Neural cell (in vitro differentiated cells): Measurements from ENCODE around the gene JAK3. TPM values are rescaled to one million over a fixed set of nuclear protein-coding genes. Genes with fewer than 3 reads are reported as not detected.

Experiments
- H2AFZ ChIP-seq: fragments of 200-600, 300-800 bp; sonication (generic), shearing (Covaris generic); 2 replicates; pipeline ENCODE4 v1.6.0; 2014; ENCODE audit warnings: low read depth, mild to moderate bottlenecking, antibody characterized with exemption, low read length, moderate library complexity
- H3F3A ChIP-seq: fragments of 200-600 bp; shearing (Covaris generic); 2 replicates; pipeline ENCODE4 v1.6.1; 2016; ENCODE audit warnings: mild to moderate bottlenecking, moderate library complexity, mixed read lengths, antibody characterized with exemption, low read length; ENCODE audit not compliant: insufficient read depth, poor library complexity, severe bottlenecking
- H3K27ac ChIP-seq: fragments of 200-600, 300-800 bp; sonication (generic), shearing (Covaris generic); 2 replicates; pipeline ENCODE4 v1.5.1; 2014; ENCODE audit warnings: mild to moderate bottlenecking, low read length, moderate library complexity
- H3K27me3 ChIP-seq: fragments of 300-800, 200-600 bp; sonication (generic), shearing (Covaris generic); 2 replicates; pipeline ENCODE4 v1.6.0; 2014; ENCODE audit warnings: mild to moderate bottlenecking, low read depth, low read length, moderate library complexity; ENCODE audit not compliant: insufficient read depth
- H3K36me3 ChIP-seq: fragments of 300-800, 200-600 bp; sonication (generic), shearing (Covaris generic); 2 replicates; pipeline ENCODE4 v1.5.1; 2014; ENCODE audit warnings: mild to moderate bottlenecking, antibody characterized with exemption, low read length, moderate library complexity; ENCODE audit not compliant: insufficient read depth
- H3K4me2 ChIP-seq: fragments of 300-800, 200-600 bp; sonication (generic), shearing (Covaris generic); 2 replicates; pipeline ENCODE4 v1.6.0; 2014; ENCODE audit warnings: mild to moderate bottlenecking, low read length
- H3K4me3 ChIP-seq: fragments of 300-800, 200-600 bp; sonication (generic), shearing (Covaris generic); 2 replicates; pipeline ENCODE4 v1.5.1; 2014; ENCODE audit warnings: mild to moderate bottlenecking, low read length, moderate library complexity
- H3K79me2 ChIP-seq: fragments of 200-600 bp; shearing (Covaris generic); replicated peaks from 2 replicates; pipeline ENCODE4 v1.6.0; 2014; ENCODE audit warnings: mild to moderate bottlenecking, low read length, moderate library complexity; ENCODE audit not compliant: insufficient read depth
- H3K9ac ChIP-seq: fragments of 300-800, 200-600 bp; sonication (generic), shearing (Covaris generic); 2 replicates; pipeline ENCODE4 v1.6.1; 2016; ENCODE audit warnings: mild to moderate bottlenecking, low read length, mixed read lengths
- H3K9me2 ChIP-seq: fragments of 200-600 bp; shearing (Covaris generic); 2 replicates; pipeline ENCODE4 v1.6.1; 2016; ENCODE audit warnings: mild to moderate bottlenecking, low read length, mixed read lengths; ENCODE audit not compliant: insufficient read depth
- H3K9me3 ChIP-seq: fragments of 200-600, 300-800 bp; sonication (generic), shearing (Covaris generic); 2 replicates; pipeline ENCODE4 v1.6.1; 2016; ENCODE audit warnings: mild to moderate bottlenecking, mixed run types, low read length, moderate library complexity, mixed read lengths
- H4K20me1 ChIP-seq: fragments of 200-600 bp; shearing (Covaris generic); 2 replicates; pipeline ENCODE4 v1.6.1; 2016; ENCODE audit warnings: mild to moderate bottlenecking, mixed run types; ENCODE audit not compliant: insufficient read depth
- CTCF ChIP-seq: fragments of 450-650 bp; IDR thresholded peaks from 2 replicates; pipeline ENCODE4 v1.5.1; 2014; ENCODE audit warnings: antibody characterized with exemption, mild to moderate bottlenecking, moderate library complexity; ENCODE audit not compliant: poor library complexity, severe bottlenecking
- EP300 ChIP-seq: fragments of 450-650 bp; conservative IDR thresholded peaks from 2 replicates; pipeline ENCODE4 v1.6.1; 2014; ENCODE audit warnings: antibody characterized with exemption, mild to moderate bottlenecking, moderate library complexity; ENCODE audit not compliant: poor library complexity, severe bottlenecking
- EZH2 ChIP-seq: fragments of 200-600, 300-800 bp; shearing (Covaris generic), sonication (generic); IDR thresholded peaks from 2 replicates; pipeline ENCODE4 v1.6.1; 2014; ENCODE audit warnings: antibody characterized with exemption, low read length, borderline replicate concordance, mild to moderate bottlenecking; ENCODE audit not compliant: insufficient read depth, poor library complexity, severe bottlenecking
- MXI1 ChIP-seq: fragments of 450-650 bp; conservative IDR thresholded peaks from 2 replicates; pipeline ENCODE4 v1.6.1; 2014; ENCODE audit warnings: antibody characterized with exemption, mild to moderate bottlenecking; ENCODE audit not compliant: poor library complexity, severe bottlenecking
- POLR2AphosphoS5 ChIP-seq: IDR thresholded peaks from 2 replicates; pipeline ENCODE4 v1.6.1; 2012
- RAD21 ChIP-seq: fragments of 450-650 bp; conservative IDR thresholded peaks from 2 replicates; pipeline ENCODE4 v1.6.1; 2014; ENCODE audit warnings: antibody characterized with exemption, mild to moderate bottlenecking, moderate library complexity
- REST ChIP-seq: IDR thresholded peaks from 2 replicates; pipeline ENCODE4 v1.6.1; 2012; ENCODE audit warnings: borderline replicate concordance
- SMC3 ChIP-seq: fragments of 450-650 bp; conservative IDR thresholded peaks from 2 replicates; pipeline ENCODE4 v1.6.1; 2014; ENCODE audit warnings: antibody characterized with exemption, mild to moderate bottlenecking, moderate library complexity; ENCODE audit not compliant: poor library complexity
- TAF1 ChIP-seq: IDR thresholded peaks from 2 replicates; pipeline ENCODE4 v1.6.1; 2012; ENCODE audit warnings: low read depth
- polyA plus RNA-seq: library from polyadenylated mRNA; depleted of rRNA; stranded (reverse); fragments of >200 nt; gene quantifications from 2 replicates; pipeline ENCODE4 v1.2.3, GENCODE V29; 2014

JAK3 gene
- polyA plus RNA-seq, 1 donor from 2014 or later = 0.11 TPM

- Histone ChIP-seq H3K9me3 (no peaks in the 10 kb centered on the region), H3K9me2 (no peaks in the 10 kb centered on the region), H3F3A (no peaks in the 10 kb centered on the region), H4K20me1 (no peaks in the 10 kb centered on the region), H2AFZ (no peak overlapping the region), H3K4me3 (no peak overlapping the region), H3K27ac (no peak overlapping the region), H3K9ac (no peak overlapping the region), H3K36me3 (no peaks in the 10 kb centered on the region), H3K27me3 (no peaks in the 10 kb centered on the region), H3K4me2 (no peak overlapping the region), H3K79me2 (no peaks in the 10 kb centered on the region)
- no peak for TF ChIP-seq CTCF
- no peak for TF ChIP-seq MXI1
- no peak for TF ChIP-seq REST
- no peak for TF ChIP-seq POLR2AphosphoS5
- TF ChIP-seq RAD21 = no peak
- TF ChIP-seq SMC3 = no peak
- TF ChIP-seq TAF1 = no peak
- TF ChIP-seq EP300 = no peak
- TF ChIP-seq EZH2 = no peak
These were observed 36.1 kb downstream of the JAK3 start for GRCh38 chr19:17811681-17812080.

- Histone ChIP-seq H3F3A (no peaks in the 10 kb centered on the region), H2AFZ (no peak overlapping the region), H3K36me3 (no peaks in the 10 kb centered on the region), H3K27me3 (no peaks in the 10 kb centered on the region), H3K4me2 (no peak overlapping the region), H3K27ac (no peak overlapping the region), H3K4me3 (no peak overlapping the region), H4K20me1 (no peaks in the 10 kb centered on the region), H3K79me2 (no peaks in the 10 kb centered on the region), H3K9ac (no peak overlapping the region), H3K9me3 (no peaks in the 10 kb centered on the region), H3K9me2 (no peaks in the 10 kb centered on the region)
- TF ChIP-seq SMC3 = no peak
- TF ChIP-seq CTCF = no peak
- no peak for TF ChIP-seq RAD21
- TF ChIP-seq EP300 = no peak
- no peak for TF ChIP-seq MXI1
- TF ChIP-seq EZH2 = no peak
- no peak for TF ChIP-seq REST
- TF ChIP-seq TAF1 = no peak
- TF ChIP-seq POLR2AphosphoS5 = no peak
These were observed 36.7 kb downstream of the JAK3 start for GRCh38 chr19:17811103-17811502.
